Astrocyte (in vitro differentiated cells and primary cell): Measurements from ENCODE around the gene POMGNT1.

Experiments
- EZH2 ChIP-seq: IDR thresholded peaks from 2 replicates; pipeline ENCODE4 v1.6.1; 2012; ENCODE audit warnings: mild to moderate bottlenecking, low read length, inconsistent platforms; ENCODE audit not compliant: insufficient read depth
- TF ChIP-seq, protein P1 (sequence below): IDR thresholded peaks from 2 replicates; pipeline ENCODE4 v1.5.1; 2011; ENCODE audit warnings: low read depth, mild to moderate bottlenecking, inconsistent platforms, low read length, moderate library complexity; ENCODE audit not compliant: insufficient read depth

DNA sequence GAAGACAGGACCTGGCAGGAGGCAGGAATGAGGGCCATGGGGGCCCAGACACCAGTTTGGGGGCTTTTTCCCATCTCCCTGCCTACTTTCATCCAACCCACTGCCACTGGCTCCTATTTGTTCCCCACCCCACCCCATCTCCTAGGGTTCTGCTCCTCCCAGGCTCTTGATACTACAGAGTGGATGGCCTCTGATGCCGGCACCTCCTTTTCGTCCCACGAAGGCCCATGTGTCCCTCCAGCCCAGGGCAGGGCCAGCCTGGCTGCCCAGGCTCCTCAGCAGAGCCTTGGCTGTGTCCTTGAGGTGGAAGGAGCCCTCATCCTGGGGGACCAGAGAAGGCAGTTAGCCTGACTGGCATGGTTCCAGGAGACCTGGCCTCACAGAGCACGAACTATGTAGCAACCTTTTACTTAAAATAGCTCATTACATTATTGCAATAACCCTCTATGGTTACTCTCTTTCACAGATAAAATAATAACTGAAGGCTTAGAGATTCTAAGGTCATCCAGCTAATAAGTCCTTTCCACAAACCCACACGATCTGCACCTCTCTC lies 3.5 kb downstream of the POMGNT1 start:
- TF ChIP-seq, protein P1, sequence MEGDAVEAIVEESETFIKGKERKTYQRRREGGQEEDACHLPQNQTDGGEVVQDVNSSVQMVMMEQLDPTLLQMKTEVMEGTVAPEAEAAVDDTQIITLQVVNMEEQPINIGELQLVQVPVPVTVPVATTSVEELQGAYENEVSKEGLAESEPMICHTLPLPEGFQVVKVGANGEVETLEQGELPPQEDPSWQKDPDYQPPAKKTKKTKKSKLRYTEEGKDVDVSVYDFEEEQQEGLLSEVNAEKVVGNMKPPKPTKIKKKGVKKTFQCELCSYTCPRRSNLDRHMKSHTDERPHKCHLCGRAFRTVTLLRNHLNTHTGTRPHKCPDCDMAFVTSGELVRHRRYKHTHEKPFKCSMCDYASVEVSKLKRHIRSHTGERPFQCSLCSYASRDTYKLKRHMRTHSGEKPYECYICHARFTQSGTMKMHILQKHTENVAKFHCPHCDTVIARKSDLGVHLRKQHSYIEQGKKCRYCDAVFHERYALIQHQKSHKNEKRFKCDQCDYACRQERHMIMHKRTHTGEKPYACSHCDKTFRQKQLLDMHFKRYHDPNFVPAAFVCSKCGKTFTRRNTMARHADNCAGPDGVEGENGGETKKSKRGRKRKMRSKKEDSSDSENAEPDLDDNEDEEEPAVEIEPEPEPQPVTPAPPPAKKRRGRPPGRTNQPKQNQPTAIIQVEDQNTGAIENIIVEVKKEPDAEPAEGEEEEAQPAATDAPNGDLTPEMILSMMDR: no peak
- TF ChIP-seq EZH2: no peak
